ENCODE data around the gene RAF1. TPM values are rescaled to one million over a fixed set of nuclear protein-coding genes. Genes with fewer than 3 reads are reported as not detected.

The RAF1 gene
- polyA plus RNA-seq, 3 donors from 2014 or later: 44.3 to 87.2 (median 81.7) TPM

DNA sequence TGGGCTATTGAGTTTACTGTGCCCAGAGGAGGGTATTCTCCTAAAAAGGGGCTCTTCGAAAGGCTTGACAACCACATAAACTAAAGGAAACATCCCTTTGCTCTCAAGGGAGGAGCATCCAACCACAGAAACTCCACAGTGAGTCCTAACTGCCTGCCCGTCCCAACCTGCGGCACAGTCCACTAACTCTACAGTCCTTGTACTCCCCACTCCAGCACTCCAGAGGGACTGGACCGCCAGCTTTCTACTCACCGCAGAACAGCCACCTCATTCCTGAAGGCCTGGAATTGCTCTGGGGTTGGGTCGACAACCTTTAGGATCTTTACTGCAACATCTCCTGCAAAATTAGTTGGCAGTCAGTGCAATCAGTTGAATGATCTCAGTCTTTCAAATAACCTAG is 72.5 kb downstream of the RAF1 start:
- Mint-ChIP-seq H3K36me3 (peaks cover 13 to 45% (median 18%) of the 10 kb centered on the region in 3 donors), H3K27me3 (ENCODE audit: low read depth in 3 of 3) (no peaks in the 10 kb centered on the region), H3K27ac (peak overlapping the region in 2 of 6 donors; percentile 40 to 42), H3K9me3 (no peaks in the 10 kb centered on the region), H3K4me1 (peaks cover 0 to 5% of the 10 kb centered on the region in 2 donors), H3K4me3 (no peak overlapping the region)
- no peak for DNase-seq

DNA sequence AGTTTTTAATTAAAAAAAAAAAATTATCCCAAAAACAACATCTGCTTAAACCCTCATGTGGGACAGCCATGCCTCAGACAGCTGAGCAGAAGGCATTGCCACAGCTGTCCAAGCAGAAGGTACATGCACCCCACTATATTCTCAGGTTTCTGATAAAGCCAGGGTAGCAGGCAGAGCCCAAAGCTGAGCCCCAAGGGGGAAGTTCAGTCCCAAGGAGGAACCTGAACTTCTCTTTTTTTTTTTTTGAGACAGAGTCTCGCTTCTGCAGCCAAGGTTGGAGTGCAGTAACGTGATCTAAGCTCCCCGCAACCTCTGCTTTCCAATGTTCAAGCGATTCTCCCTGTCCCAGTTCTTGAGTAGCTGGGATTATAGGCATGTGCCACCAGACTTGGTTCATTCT is 73.8 kb downstream of the RAF1 start:
- Mint-ChIP-seq H3K4me1 (peaks cover 0 to 5% of the 10 kb centered on the region in 2 donors), H3K4me3 (no peak overlapping the region), H3K27ac (no peak overlapping the region), H3K36me3 (peaks cover 9 to 48% (median 18%) of the 10 kb centered on the region in 3 donors), H3K9me3 (no peaks in the 10 kb centered on the region), H3K27me3 (ENCODE audit: low read depth in 3 of 3) (no peaks in the 10 kb centered on the region)
- DNase-seq: no peak

DNA sequence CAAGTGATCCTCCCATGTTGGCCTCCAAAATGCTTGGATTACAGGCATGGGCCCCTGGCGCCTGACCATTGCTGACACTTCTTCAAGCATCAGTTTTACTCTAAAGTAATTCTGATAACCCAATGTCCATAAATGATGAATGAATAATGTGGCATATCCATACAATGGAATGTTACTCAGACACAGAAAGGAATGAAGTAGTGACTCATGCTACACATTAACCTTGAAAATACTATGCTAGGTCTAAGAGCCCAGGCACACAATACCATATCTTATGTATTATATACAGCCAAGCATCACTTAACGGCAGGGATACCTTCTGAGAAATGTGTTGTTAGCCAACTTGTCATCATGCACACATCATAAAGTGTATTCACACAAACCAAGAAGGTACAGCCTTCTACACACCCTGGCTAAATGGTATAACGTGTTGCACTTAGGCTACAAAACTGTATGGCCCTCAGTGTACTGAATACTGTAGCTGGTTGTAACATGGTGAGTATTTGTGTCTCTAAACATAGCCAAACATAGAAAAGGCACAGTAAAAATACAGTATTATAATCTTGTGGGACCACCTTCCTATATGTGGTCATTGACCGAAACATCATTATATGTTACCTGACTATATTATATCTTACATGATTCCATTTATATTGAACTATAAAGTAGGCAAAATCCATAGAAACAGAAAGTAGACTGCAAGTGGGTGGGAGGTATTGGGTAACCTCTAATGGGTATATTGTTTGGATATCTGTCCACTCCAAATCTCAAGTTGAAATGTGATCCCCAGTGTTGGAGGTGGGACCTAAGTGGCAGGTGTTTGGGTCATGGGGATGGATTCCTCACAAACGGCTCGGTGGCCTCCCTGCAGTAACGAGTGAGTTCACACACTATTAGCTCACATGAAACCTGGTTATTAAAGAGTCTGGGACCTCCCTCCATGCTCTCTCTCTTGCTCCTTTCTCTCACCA is 75.6 kb downstream of the RAF1 start:
- Mint-ChIP-seq H3K27me3 (ENCODE audit: low read depth in 3 of 3) (peaks cover 0 to 1% (median 0%) of the 10 kb centered on the region in 3 donors), H3K36me3 (peaks cover 13 to 41% (median 19%) of the 10 kb centered on the region in 3 donors), H3K27ac (peak overlapping the region in 2 of 6 donors; percentile 16 to 48), H3K9me3 (no peaks in the 10 kb centered on the region), H3K4me3 (no peak overlapping the region), H3K4me1 (peaks cover 0 to under 1% of the 10 kb centered on the region in 2 donors)
- DNase-seq: no peak

DNA sequence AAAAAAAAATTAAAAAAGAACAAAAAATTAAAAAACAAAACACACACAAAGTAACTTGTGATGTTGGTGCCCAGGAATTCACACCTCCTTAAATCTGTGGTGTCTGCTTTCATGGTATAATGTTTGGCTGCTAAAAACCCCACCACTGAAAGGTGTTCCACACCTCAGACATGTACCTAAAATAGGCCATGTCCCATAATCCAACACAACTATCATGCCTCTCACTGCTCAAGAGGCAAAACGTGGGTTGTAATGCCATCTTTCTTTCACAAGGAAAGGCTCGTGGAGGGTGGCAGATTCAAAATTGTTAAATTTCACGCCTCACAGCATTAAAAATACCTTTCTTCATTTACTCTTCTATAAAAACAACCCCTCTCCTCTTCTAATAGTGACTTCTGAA is 77.5 kb downstream of the RAF1 start:
- peaks cover 0 to 2% (median 1%) of the 10 kb centered on the region in 3 donors for H3K27me3 Mint-ChIP-seq (ENCODE audit: low read depth in 3 of 3)
- H3K36me3 Mint-ChIP-seq: peaks cover 19 to 37% (median 23%) of the 10 kb centered on the region in 3 donors
- H3K4me3 Mint-ChIP-seq: no peak overlapping the region
- no peaks in the 10 kb centered on the region for H3K9me3 Mint-ChIP-seq
- no peak for DNase-seq
- peak overlapping the region in 1 of 6 donors; percentile 22 for H3K27ac Mint-ChIP-seq
- no peaks in the 10 kb centered on the region for H3K4me1 Mint-ChIP-seq

DNA sequence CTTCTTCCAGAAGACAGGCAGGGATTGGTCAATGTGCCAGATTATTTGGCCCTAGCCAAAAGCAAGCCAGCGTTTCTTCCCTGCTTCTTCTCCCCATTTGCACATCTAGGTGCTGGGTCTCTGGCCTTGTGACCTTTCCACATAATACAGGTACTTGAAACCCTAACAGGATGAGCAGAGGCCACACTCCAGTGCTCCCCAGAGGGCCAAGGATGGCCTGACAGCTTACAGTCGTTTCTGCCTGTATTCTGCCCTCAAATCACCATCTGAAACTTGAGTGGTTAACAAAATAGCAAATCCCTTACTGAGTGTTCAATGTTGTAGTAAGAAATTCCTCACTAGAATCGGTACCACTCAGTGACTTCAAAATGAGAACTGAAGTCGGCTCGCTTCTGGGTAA is 77.9 kb downstream of the RAF1 start:
- no peak for DNase-seq
- H3K27ac Mint-ChIP-seq: peak overlapping the region in 2 of 6 donors; percentile 22 to 64
- peaks cover 1 to 6% (median 1%) of the 10 kb centered on the region in 3 donors for H3K27me3 Mint-ChIP-seq (ENCODE audit: low read depth in 3 of 3)
- no peaks in the 10 kb centered on the region for H3K4me1 Mint-ChIP-seq
- no peak overlapping the region for H3K4me3 Mint-ChIP-seq
- no peaks in the 10 kb centered on the region for H3K9me3 Mint-ChIP-seq
- peaks cover 19 to 39% (median 25%) of the 10 kb centered on the region in 3 donors for H3K36me3 Mint-ChIP-seq

DNA sequence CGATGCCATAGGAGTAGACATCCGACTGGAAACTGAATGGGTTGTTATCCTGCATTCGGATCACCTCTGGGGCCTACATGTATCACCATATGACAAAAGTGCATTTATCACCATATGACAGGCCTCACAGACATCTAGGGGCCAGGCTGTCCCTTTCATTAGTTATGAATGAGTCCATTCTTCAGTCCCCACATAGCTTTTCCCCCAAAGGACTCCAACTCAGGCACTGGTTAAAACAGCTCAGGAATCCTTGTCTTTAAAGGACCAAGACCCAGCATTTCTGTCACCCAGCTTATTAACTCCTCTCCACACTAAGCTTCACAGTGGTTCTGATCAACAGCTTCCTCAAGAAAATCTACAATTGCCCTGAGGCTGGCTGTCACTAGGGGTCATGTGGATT is 78.7 kb downstream of the RAF1 start:
- Mint-ChIP-seq H3K36me3 (peaks cover 19 to 38% (median 28%) of the 10 kb centered on the region in 3 donors), H3K27ac (peak overlapping the region in 5 of 6 donors; percentile 7 to 53 (median 49)), H3K4me3 (no peak overlapping the region), H3K9me3 (no peaks in the 10 kb centered on the region), H3K4me1 (no peaks in the 10 kb centered on the region), H3K27me3 (ENCODE audit: low read depth in 3 of 3) (peaks cover 1 to 7% (median 3%) of the 10 kb centered on the region in 3 donors)
- DNase-seq: no peak

DNA sequence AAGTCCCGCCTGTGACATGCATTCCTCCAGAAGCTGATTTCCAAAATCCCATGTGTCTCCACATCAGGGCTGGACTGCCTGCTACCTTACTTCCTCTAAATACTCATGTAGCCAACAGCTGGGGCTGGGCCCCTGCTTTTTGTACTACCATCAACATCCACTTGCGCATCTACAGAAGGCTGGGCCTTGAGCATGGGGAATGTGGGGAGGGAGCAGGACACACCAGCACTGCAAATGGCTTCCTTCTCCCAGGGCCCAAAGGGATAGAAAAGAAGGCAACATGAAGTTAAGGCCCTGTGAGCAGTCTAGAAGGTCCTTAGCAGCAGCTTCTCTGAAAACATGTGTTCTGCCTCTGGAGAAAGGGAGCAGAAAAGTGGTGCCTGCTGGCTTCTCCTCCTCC is 79.8 kb downstream of the RAF1 start:
- H3K27me3 Mint-ChIP-seq (ENCODE audit: low read depth in 3 of 3): peaks cover 3 to 7% (median 3%) of the 10 kb centered on the region in 3 donors
- H3K27ac Mint-ChIP-seq: peak overlapping the region in 1 of 6 donors; percentile 55
- H3K36me3 Mint-ChIP-seq: peaks cover 20 to 42% (median 26%) of the 10 kb centered on the region in 3 donors
- H3K9me3 Mint-ChIP-seq: no peaks in the 10 kb centered on the region
- no peak overlapping the region for H3K4me3 Mint-ChIP-seq
- peaks cover 0 to 9% of the 10 kb centered on the region in 2 donors for H3K4me1 Mint-ChIP-seq
- DNase-seq: no peak

DNA sequence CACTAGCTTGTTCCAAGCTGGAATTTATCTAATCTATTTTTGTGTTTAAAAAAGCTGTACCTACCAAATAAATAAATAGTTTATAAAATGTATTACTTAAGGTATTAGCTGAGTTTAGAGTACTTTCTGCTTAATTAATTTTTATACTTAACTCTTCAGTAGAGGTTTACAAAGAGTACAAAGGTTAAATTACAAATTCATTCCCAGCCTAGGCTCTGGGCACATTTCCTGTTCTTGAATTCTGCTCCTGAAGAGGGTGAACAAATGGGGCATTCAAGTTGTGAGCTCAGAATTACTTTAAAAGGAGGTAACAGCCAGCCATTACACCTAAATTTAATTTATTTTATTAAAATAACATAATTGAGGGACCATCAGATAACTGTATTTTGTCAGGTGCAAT is 80.6 kb downstream of the RAF1 start:
- H3K36me3 Mint-ChIP-seq: peaks cover 22 to 44% (median 22%) of the 10 kb centered on the region in 3 donors
- H3K27ac Mint-ChIP-seq: no peak overlapping the region
- H3K4me1 Mint-ChIP-seq: peaks cover 0 to 9% of the 10 kb centered on the region in 2 donors
- H3K9me3 Mint-ChIP-seq: no peaks in the 10 kb centered on the region
- peaks cover 3 to 7% (median 3%) of the 10 kb centered on the region in 3 donors for H3K27me3 Mint-ChIP-seq (ENCODE audit: low read depth in 3 of 3)
- DNase-seq: no peak
- H3K4me3 Mint-ChIP-seq: no peak overlapping the region

DNA sequence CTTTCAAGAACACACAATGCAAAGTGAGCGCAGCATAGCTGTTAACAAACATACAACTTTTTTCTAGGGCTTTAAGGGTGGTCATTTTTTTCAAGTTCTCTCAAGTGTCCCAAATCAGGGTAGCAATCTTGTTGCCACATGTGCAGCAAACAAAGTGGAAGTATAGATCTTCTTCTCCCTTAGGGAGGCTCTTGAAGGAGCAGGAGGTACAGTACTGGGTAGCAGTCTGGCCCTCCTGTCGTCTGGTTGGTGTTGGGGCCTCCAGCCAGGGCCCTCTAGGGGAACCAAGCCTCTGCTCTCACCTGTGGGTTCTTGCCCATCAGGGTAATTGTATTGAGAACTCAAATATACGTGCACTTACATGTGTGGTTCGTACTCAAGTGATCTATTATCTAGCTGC is 81.2 kb downstream of the RAF1 start:
- peaks cover 3 to 7% (median 3%) of the 10 kb centered on the region in 3 donors for H3K27me3 Mint-ChIP-seq (ENCODE audit: low read depth in 3 of 3)
- H3K4me1 Mint-ChIP-seq: peaks cover 0 to 9% of the 10 kb centered on the region in 2 donors
- H3K9me3 Mint-ChIP-seq: no peaks in the 10 kb centered on the region
- H3K4me3 Mint-ChIP-seq: no peak overlapping the region
- DNase-seq: no peak
- H3K36me3 Mint-ChIP-seq: peaks cover 22 to 47% (median 22%) of the 10 kb centered on the region in 3 donors
- no peak overlapping the region for H3K27ac Mint-ChIP-seq

DNA sequence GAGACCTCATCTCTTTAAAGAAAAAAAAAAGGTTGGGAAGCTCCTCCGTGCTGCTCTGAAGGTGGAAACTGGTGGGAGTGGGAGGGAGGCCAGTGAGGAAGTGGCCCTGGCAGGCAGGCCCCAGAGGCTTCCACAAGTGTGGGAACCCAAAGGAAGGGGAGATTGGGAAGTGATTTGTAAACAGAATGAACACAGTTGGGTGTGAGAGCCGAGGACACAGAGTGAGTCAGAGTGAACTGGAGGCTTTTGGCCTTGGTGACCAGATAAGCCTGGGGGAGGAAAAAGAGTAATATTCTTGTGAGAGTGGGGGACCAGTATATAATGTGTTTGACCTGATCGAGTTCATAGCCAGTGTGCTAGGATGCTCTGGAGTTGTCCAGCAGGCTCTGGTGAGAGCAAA is 84.0 kb downstream of the RAF1 start:
- DNase-seq: no peak
- peaks cover 35 to 58% (median 43%) of the 10 kb centered on the region in 3 donors for H3K36me3 Mint-ChIP-seq
- H3K27me3 Mint-ChIP-seq (ENCODE audit: low read depth in 3 of 3): peaks cover 3 to 8% (median 7%) of the 10 kb centered on the region in 3 donors
- H3K27ac Mint-ChIP-seq: peak overlapping the region in 5 of 6 donors; percentile 7 to 76 (median 54)
- peaks cover 0 to 9% of the 10 kb centered on the region in 2 donors for H3K4me1 Mint-ChIP-seq
- no peak overlapping the region for H3K4me3 Mint-ChIP-seq
- H3K9me3 Mint-ChIP-seq: peaks cover 0 to 2% (median 0%) of the 10 kb centered on the region in 6 donors

DNA sequence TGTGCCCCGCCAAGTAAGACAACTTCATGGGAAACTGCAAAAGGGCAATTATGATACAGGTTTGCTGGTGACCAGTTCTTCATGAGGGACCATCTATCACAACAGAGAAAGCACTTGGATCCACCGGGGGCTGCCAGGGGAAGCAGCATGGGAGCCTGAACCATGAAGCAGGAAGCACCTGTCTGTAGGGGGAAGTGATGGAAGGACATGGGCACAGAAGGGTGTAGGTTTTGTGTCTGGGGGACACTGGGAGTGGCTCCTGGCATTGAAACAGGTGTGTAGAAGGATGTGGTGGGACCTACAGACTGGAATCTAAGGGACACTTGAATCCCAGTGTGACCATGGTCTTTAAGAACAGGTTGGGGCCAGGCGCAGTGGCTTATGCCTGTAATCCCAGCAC is 84.5 kb downstream of the RAF1 start:
- peaks cover 0 to 9% of the 10 kb centered on the region in 2 donors for H3K4me1 Mint-ChIP-seq
- no peak for DNase-seq
- peaks cover 30 to 57% (median 38%) of the 10 kb centered on the region in 3 donors for H3K36me3 Mint-ChIP-seq
- H3K9me3 Mint-ChIP-seq: peaks cover 0 to 2% (median 0%) of the 10 kb centered on the region in 6 donors
- H3K27me3 Mint-ChIP-seq (ENCODE audit: low read depth in 3 of 3): peaks cover 1 to 8% (median 7%) of the 10 kb centered on the region in 3 donors
- no peak overlapping the region for H3K4me3 Mint-ChIP-seq
- peak overlapping the region in 5 of 6 donors; percentile 37 to 76 (median 57) for H3K27ac Mint-ChIP-seq

DNA sequence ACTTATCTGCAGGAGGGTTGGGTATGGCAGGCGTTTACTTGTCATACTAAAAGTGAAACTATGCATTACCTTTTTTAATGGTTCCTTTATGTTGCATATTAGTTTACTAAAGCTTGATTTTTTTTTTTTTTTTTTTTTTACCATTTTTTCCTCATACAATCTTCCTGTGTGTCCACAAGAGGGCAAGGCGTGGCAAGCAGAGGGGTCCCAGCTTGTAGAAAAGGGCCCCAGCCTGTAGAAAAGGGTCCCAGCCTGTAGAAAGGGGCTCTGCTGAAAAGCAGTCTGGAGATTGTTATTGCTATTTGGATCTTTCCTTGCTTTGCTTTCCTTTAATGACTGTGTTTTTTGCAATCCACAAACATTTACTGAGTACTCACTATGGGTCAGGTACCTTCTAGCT is 85.2 kb downstream of the RAF1 start:
- Mint-ChIP-seq H3K27ac (peak overlapping the region in 2 of 6 donors; percentile 22 to 40), H3K4me3 (no peak overlapping the region), H3K36me3 (peaks cover 28 to 62% (median 36%) of the 10 kb centered on the region in 3 donors), H3K9me3 (peaks cover 0 to 2% (median 0%) of the 10 kb centered on the region in 6 donors), H3K27me3 (ENCODE audit: low read depth in 3 of 3) (peaks cover 1 to 8% (median 7%) of the 10 kb centered on the region in 3 donors), H3K4me1 (peaks cover 0 to 9% of the 10 kb centered on the region in 2 donors)
- DNase-seq: no peak

DNA sequence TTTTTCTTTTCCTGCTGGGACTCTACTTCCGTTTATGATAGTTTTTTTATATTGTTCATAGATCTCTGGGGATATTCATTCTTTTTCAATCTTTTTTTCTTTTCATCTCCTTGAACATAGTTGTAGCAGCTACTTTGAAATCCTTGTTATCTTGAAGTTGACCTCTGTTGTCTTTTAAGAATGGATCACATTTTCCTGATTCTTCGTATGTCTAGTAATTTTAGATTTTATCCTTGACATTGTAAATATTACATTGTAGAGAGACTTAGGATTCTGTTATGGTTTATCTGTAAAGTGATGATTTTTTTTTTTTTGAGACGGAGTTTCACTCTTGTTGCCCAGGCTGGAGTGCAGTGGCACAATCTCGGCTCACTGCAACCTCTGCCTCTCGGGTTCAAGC is 86.5 kb downstream of the RAF1 start:
- no peak for DNase-seq
- no peak overlapping the region for H3K4me3 Mint-ChIP-seq
- peaks cover 0 to 9% of the 10 kb centered on the region in 2 donors for H3K4me1 Mint-ChIP-seq
- H3K36me3 Mint-ChIP-seq: peaks cover 28 to 63% (median 36%) of the 10 kb centered on the region in 3 donors
- peaks cover 0 to 2% (median 0%) of the 10 kb centered on the region in 6 donors for H3K9me3 Mint-ChIP-seq
- H3K27me3 Mint-ChIP-seq (ENCODE audit: low read depth in 3 of 3): peaks cover 1 to 8% (median 7%) of the 10 kb centered on the region in 3 donors
- peak overlapping the region in 1 of 6 donors; percentile 1 for H3K27ac Mint-ChIP-seq

DNA sequence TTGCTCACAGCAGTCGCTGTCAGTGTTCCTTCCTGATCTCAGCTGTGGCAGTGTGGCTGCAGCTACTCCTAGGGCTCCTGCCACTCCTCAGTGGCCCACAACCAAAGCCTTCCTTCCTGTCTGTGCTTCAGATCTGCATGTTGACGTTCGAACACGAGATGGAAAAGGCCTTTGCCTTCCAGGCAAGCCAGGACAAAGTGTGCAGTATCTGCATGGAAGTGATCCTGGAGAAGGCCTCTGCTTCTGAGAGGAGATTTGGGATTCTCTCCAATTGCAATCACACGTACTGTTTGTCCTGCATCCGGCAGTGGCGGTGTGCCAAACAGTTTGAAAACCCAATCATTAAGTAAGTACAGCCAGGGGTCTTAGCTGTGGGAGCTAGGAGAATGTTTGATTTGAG is 89.3 kb downstream of the RAF1 start:
- H3K9me3 Mint-ChIP-seq: peaks cover 0 to 2% (median 0%) of the 10 kb centered on the region in 6 donors
- H3K4me1 Mint-ChIP-seq: peaks cover 0 to 6% of the 10 kb centered on the region in 2 donors
- no peak for DNase-seq
- peak overlapping the region in 1 of 6 donors; percentile 30 for H3K27ac Mint-ChIP-seq
- no peak overlapping the region for H3K4me3 Mint-ChIP-seq
- peaks cover 0 to 4% (median 0%) of the 10 kb centered on the region in 3 donors for H3K27me3 Mint-ChIP-seq (ENCODE audit: low read depth in 3 of 3)
- peaks cover 46 to 77% (median 49%) of the 10 kb centered on the region in 3 donors for H3K36me3 Mint-ChIP-seq

Measured in immature natural killer cell (primary cell).